SIG-M5 treated with dmso at 0.1 percent for 504 hours (cell line): ENCODE measurements around the gene KLK4.
"Not testable (repeated sequence)": the region's sequence is repeated elsewhere in the genome, so short reads cannot be mapped to it uniquely, and the experiment has no call there.

Source experiments
- DNase-seq: peaks from one replicate; lab custom pipeline; 2025; ENCODE audit not compliant: unreplicated experiment; lab: John Stamatoyannopoulos, UW

Gene KLK4

DNA sequence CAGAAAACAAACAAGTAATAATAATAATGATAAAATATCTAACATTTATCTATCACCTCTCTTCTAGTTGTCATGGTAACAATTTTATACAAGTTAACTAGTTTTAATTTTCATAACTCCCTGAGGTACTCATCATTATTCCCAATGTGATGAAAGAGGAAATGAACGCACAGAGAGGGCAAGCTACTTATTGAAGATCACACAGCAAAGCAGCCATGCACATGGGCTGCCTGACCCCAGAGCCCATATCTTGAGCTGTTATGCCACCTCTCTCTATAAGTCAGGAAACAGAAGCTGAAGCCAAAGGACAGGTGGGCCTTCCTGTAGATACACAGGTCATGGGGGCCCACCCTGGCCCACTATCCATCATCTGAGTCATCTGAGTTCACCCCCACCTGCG, 4.9 kb upstream of the KLK4 start:
- DNase-seq, result no peak

- no peak for DNase-seq
These were observed 1.8 kb upstream of the KLK4 start for GRCh38 chr19:50912727-50913716.

DNA sequence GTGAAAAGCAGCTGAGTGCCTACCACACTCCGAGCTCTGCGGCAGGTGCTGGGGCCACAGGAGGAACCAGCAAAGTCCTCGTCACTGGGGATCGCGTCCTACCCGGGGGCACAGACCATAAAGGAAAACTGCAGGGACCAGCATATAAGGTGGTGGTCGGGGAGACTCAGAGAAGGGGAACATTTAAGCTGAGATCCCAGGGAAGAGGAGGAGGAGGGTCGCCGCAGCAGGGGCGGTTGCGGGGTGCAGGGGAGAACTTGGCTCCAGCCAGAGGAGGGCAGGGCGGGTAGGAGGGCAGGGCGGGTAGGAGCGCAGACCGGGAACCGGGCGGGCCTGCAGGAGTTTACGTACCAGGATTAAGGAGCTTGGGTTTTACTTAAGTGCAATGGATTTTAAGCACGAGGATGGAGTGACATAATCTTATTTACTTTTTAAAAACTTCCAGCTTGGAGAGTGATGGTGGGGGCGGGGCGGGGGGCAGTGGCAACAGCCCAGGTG, 956 bp upstream of the KLK4 start:
- no peak for DNase-seq

- no peak for DNase-seq
These were observed 473 bp downstream of the KLK4 start for GRCh38 chr19:50910722-50911121.

- peak; percentile 31 for DNase-seq
These were observed 1.7 kb downstream of the KLK4 start for GRCh38 chr19:50909240-50910070.

- no peak for DNase-seq
These were observed 2.9 kb downstream of the KLK4 start for GRCh38 chr19:50908336-50908735.

DNA sequence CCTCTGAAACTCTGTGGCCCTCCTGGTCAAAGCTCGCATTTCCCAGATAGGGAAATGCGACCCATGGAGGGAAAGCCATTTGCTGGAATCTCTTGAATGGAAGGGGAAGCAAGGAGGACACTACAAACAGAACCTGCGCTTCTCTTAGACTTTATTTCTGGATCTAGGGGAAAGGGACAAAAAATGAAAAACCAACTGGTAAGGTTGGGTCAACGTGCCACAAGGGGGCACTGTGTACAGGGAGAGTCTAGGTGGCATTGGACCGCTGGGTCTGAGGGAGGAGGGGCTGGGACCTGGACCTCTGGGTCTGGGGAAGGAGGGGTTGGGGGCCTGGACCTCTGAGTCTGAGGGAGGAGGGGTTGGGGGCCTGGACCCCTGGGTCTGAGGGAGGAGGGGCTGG, 5.0 kb downstream of the KLK4 start:
- DNase-seq, result no peak

GRCh38 chr19:50902640-50903039, 8.6 kb downstream of the KLK4 start:
- DNase-seq, result no peak

GRCh38 chr19:50899569-50899968, 11.6 kb downstream of the KLK4 start:
- no peak for DNase-seq

DNA sequence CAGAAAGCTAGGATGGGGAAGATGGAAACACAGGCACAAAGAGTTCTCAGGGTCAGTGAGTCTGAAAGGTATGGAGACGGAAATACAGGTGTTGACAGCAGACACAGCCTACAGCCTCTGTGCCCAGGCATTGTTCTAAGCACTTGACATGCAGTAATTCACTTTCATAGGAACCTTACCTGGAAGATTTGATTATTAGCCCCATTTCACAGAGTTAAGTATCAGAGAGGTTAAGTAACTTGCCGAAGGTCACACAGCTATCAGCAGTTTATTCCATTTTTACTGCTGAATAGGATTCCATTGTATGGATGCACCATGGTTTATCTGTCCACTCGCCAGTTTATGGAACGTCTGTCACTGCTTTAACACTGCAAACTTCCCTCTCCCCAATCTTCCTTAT, 13.2 kb downstream of the KLK4 start:
- DNase-seq, result no peak

DNA sequence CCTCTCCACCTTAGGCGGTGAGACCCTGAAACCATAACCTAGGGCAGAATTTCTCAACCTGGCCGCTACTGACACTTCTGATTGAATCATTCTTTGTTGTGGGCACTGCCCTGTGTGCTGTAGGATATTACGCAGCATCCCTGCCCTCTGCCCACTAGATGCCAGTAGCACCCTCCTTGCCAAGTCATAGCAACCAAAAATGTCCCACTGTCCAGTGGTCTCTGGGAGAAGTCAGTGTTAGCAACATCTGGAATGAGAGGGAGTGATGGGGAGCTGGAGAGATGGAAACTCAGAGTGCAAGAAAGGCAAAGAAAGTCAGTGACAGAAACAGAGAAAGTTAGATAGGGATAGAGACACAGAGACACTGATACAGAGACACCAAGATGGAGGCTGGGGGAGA, 13.6 kb downstream of the KLK4 start:
- DNase-seq, result no peak

GRCh38 chr19:50897191-50897607, 14.0 kb downstream of the KLK4 start:
- no peak for DNase-seq

- DNase-seq, result no peak
These were observed 14.5 kb downstream of the KLK4 start for GRCh38 chr19:50896591-50897190.

- DNase-seq, result not testable (repeated sequence)
These were observed 15.1 kb downstream of the KLK4 start for GRCh38 chr19:50896089-50896590.

GRCh38 chr19:50894478-50895356, 16.5 kb downstream of the KLK4 start:
- DNase-seq, result no peak

- no peak for DNase-seq
These were observed 18.0 kb downstream of the KLK4 start for GRCh38 chr19:50893047-50893736.

GRCh38 chr19:50891253-50891625, 20.0 kb downstream of the KLK4 start:
- no peak for DNase-seq

GRCh38 chr19:50890422-50891252, 20.6 kb downstream of the KLK4 start:
- no peak for DNase-seq

GRCh38 chr19:50889638-50890037, 21.6 kb downstream of the KLK4 start:
- no peak for DNase-seq
